IPS-18c (cell line): ENCODE data around the gene DDX24.

ENCODE experiments used
- H3K4me3 ChIP-seq: 2 replicates; pipeline ENCODE4 v1.7.0; 2013; ENCODE audit warnings: low read depth, mild to moderate bottlenecking, low read length, moderate library complexity; ENCODE audit not compliant: insufficient read depth
- H3K9me3 ChIP-seq: one replicate; pipeline ENCODE4 v1.6.1; 2013; ENCODE audit warnings: mild to moderate bottlenecking, low read length, moderate library complexity; ENCODE audit not compliant: control insufficient read depth, insufficient read depth

The DDX24 gene

GRCh38 chr14:94015223-94015622, 65.8 kb downstream of the DDX24 start:
- H3K4me3 ChIP-seq: no peak overlapping the region
- H3K9me3 ChIP-seq: no peaks in the 10 kb centered on the region

GRCh38 chr14:94014382-94014781, 66.6 kb downstream of the DDX24 start:
- H3K9me3 ChIP-seq: no peaks in the 10 kb centered on the region
- H3K4me3 ChIP-seq: no peak overlapping the region

- Histone ChIP-seq H3K9me3 (no peaks in the 10 kb centered on the region), H3K4me3 (no peak overlapping the region)
These were observed 69.2 kb downstream of the DDX24 start for GRCh38 chr14:94011795-94012194.

- Histone ChIP-seq H3K4me3 (no peak overlapping the region), H3K9me3 (no peaks in the 10 kb centered on the region)
These were observed 70.4 kb downstream of the DDX24 start for GRCh38 chr14:94010625-94011024.

- no peak overlapping the region for H3K4me3 ChIP-seq
- H3K9me3 ChIP-seq: no peaks in the 10 kb centered on the region
These were observed 71.2 kb downstream of the DDX24 start for GRCh38 chr14:94009767-94010166.

GRCh38 chr14:94008234-94008633, 72.8 kb downstream of the DDX24 start:
- H3K9me3 ChIP-seq: no peaks in the 10 kb centered on the region
- no peak overlapping the region for H3K4me3 ChIP-seq

- Histone ChIP-seq H3K4me3 (no peak overlapping the region), H3K9me3 (no peaks in the 10 kb centered on the region)
These were observed 75.5 kb downstream of the DDX24 start for GRCh38 chr14:94005324-94006073.

- H3K9me3 ChIP-seq: no peaks in the 10 kb centered on the region
These were observed 77.0 kb downstream of the DDX24 start for GRCh38 chr14:94004015-94004414.

GRCh38 chr14:94003397-94003796, 77.6 kb downstream of the DDX24 start:
- no peak overlapping the region for H3K4me3 ChIP-seq
- H3K9me3 ChIP-seq: no peaks in the 10 kb centered on the region

More at GRCh38 chr14:94004015-94004414, 77.0 kb downstream of the DDX24 start:
- H3K4me3 ChIP-seq: no peak overlapping the region

- Histone ChIP-seq H3K4me3 (no peak overlapping the region), H3K9me3 (no peaks in the 10 kb centered on the region)
These were observed 79.3 kb downstream of the DDX24 start for GRCh38 chr14:94001501-94002396.

- H3K9me3 ChIP-seq: no peaks in the 10 kb centered on the region
These were observed 80.0 kb downstream of the DDX24 start for GRCh38 chr14:94001016-94001415.

GRCh38 chr14:94000267-94000666, 80.7 kb downstream of the DDX24 start:
- no peaks in the 10 kb centered on the region for H3K9me3 ChIP-seq
- H3K4me3 ChIP-seq: no peak overlapping the region

More at GRCh38 chr14:94001016-94001415, 80.0 kb downstream of the DDX24 start:
- H3K4me3 ChIP-seq: no peak overlapping the region

GRCh38 chr14:93999573-93999972, 81.4 kb downstream of the DDX24 start:
- Histone ChIP-seq H3K4me3 (no peak overlapping the region), H3K9me3 (no peaks in the 10 kb centered on the region)

GRCh38 chr14:93998871-93999403, 82.1 kb downstream of the DDX24 start:
- no peaks in the 10 kb centered on the region for H3K9me3 ChIP-seq
- H3K4me3 ChIP-seq: no peak overlapping the region
